Activated naive CD4-positive, alpha-beta T cell treated with anti-CD3 and anti-CD28 coated beads, Interleukin-2, amount 50 U/mL, for 72 hours (primary cell): Measurements from ENCODE around the gene RPS27. TPM values are rescaled to one million over a fixed set of nuclear protein-coding genes. Genes with fewer than 3 reads are reported as not detected.

Source experiments
- ATAC-seq, 2 donors: fragments of 150-1000 bp; cut with Tn5 transposase; 2 replicates each; pipeline ENCODE4 v1.10.0; 2021; ENCODE audit warnings: mild to moderate bottlenecking in 2 of 2, moderate library complexity in 2 of 2
- DNase-seq, 2 donors: peaks; one replicate each; pipeline ENCODE4 v3.0.0; 2021 to 2022; ENCODE audit warnings: low spot score in 2 of 2
- H3K27ac Mint-ChIP-seq, 2 donors: one replicate each; pipeline ENCODE4 v1.8.0; 2022; ENCODE audit warnings: mild to moderate bottlenecking in 2 of 2, mixed read lengths in 2 of 2
- H3K36me3 Mint-ChIP-seq, 2 donors: one replicate each; pipeline ENCODE4 v1.8.0; 2022; ENCODE audit warnings: mixed read lengths in 2 of 2
- H3K9me3 Mint-ChIP-seq, 2 donors: one replicate each; pipeline ENCODE4 v1.8.0; 2022; ENCODE audit warnings: mixed read lengths in 2 of 2
- total RNA-seq, 2 donors: library from RNA; stranded (reverse); gene quantifications; one replicate each; pipeline ENCODE4 v1.2.3, GENCODE V29; 2022

RPS27 gene
- total RNA-seq, 2 donors from 2014 or later: 1,375 to 1,502 TPM

DNA sequence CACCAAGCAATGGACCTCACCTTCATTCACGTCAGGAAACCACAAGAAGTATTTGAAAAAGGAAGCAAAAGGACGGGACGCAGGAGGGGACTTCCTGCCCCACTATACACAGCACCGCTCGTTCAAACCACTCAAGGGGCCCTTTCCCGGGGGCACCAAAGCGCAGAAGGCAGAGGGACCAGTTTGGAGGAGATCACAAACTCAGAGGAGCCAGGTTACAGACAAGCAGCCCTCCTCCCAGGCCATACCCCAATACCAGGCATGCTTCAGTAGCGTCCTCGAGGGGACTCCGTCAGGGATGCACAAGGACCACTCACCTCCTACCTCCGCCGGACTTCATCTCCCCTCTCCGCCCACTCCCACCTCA, 32.8 kb upstream of the RPS27 start:
- ATAC-seq (peak; percentile 27 to 34), DNase-seq (peak; percentile 28 to 68)
- no peaks in the 10 kb centered on the region for H3K9me3 Mint-ChIP-seq
- peaks cover 30 to 49% of the 10 kb centered on the region in 2 donors for H3K36me3 Mint-ChIP-seq
- H3K27ac Mint-ChIP-seq: peak overlapping the region; percentile 94 to 98

DNA sequence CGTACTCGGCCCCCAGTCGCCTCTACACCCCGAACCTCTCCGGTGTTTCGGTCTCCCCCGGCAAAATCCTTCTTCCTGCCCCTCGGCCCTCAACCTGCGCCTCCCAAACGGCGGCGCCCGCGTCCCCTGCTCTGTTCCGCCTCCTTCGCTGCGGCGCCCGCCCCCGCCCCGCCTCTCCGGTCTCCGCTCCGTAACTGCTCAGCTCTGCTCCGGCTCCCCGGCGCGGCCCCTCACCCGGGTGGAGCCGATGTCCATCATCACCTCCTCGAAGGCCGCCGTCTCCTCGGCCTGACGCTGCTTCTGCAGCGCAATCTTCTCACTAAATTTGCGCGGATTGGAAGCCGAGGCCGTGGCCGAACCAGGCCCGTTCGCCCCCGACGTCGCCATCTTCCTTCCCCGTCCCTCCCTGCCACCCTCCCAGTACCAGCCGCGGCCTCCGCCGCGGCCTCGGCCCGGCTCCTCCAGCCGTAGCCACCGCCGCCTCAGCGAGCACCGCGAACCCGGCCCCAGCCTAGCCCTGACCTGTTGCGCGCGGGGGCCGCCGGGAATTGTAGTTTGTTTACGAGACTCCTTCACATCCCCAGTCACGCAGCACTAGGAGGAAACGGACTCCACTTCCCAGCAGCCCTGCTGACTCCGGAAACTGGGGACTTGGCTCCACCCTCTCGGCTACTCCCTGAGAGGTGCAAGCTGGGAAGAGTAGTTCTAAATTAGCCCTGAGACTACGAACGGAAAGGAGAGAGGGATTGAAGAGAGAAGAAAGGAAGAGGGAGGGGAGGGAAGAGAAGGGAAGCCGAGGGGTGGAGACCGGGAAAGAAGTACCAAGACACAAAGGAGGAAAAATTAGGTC, 32.2 kb upstream of the RPS27 start, which contains the start of gene CRTC2:
TSS of gene CRTC2 (minus strand) at position 502 of the 850 bp plus-strand sequence. CDS start at position 387, 115 bp downstream.
- no peaks in the 10 kb centered on the region for H3K9me3 Mint-ChIP-seq
- H3K36me3 Mint-ChIP-seq: peaks cover 31 to 49% of the 10 kb centered on the region in 2 donors
- peak; percentile 83 to 89 for ATAC-seq
- DNase-seq: peak; percentile 94 to 96
- H3K27ac Mint-ChIP-seq: peak within 1 kb of the TSS; percentile 94 to 98

DNA sequence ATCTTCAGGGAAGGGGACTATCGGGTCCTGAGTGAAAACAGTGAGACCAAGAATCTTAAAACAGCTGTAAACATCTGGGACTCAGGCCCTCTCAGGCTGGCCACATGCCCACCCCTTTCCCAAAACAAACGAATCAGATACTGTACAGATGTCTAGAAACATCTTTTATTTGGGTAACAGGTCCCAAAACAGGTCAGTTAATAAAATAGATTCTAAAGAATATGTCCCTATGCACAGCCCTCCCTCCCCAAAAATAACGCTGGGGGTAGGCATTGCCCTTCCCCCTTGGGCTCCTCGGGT, 31.7 kb upstream of the RPS27 start:
- DNase-seq (no peak), ATAC-seq (no peak)
- Mint-ChIP-seq H3K36me3 (peaks cover 36 to 46% of the 10 kb centered on the region in 2 donors), H3K27ac (peak overlapping the region; percentile 70 to 98), H3K9me3 (no peaks in the 10 kb centered on the region)

DNA sequence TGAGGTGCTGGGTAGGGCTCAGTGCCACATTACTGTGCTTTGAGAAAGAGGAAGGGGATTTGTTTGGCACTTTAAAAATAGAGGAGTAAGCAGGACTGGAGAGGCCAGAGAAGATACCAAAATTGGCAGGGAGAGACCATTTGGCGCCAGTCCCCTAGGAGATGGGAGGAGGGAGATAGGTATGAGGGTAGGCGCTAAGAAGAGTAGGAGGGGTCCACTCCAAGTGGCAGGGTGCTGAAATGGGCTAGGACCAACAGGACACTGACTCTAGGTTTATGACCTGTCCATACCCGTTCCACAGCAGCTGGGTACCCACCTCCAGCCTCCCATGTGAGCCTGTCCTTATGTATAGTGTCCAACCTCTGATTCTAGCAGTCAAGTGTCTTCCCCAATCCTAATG, 31.1 kb upstream of the RPS27 start:
- no peaks in the 10 kb centered on the region for H3K9me3 Mint-ChIP-seq
- peak overlapping the region; percentile 70 to 98 for H3K27ac Mint-ChIP-seq
- ATAC-seq (no peak), DNase-seq (no peak)
- H3K36me3 Mint-ChIP-seq: peaks cover 33 to 46% of the 10 kb centered on the region in 2 donors

DNA sequence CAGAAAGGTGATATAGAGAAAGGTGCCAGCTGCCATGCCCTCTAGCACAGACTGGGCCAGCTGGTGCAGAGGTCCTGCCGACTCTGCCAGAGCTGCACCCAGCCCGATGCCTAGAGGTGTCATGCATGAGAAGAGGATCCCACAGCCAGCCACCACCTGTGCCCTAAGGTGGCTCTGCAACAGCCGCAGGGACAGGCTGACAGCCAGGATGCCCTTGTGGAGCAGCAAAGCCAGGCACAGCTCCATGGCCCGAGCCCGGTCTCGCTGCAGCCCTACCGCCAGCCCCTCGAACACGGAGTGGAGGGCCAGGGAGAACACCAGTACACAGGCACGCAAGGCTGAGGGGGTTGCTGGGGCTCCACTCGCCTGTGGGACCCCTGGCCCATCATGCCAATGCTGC, 30.4 kb upstream of the RPS27 start:
- Mint-ChIP-seq H3K36me3 (peaks cover 32 to 46% of the 10 kb centered on the region in 2 donors), H3K9me3 (no peaks in the 10 kb centered on the region), H3K27ac (peak overlapping the region; percentile 66 to 94)
- ATAC-seq (no peak), DNase-seq (no peak)

DNA sequence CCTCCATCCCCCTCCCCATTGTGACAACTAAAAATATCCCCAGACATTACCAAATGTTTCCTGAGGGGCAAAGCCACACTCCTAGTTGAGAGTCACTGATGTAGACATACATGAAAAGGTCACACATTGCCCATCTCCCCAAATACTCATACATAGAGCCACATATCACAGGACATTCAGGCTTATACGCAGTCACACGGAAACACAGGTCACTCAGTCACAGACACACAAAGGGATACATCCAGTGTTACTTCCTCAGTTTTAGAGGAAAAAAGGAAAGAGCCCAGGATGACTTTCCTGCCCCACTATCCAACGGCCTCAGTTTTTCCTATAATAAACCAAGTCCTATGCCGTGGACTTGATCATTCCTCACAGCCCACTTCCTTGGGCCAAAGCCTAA, 29.1 kb upstream of the RPS27 start:
- Mint-ChIP-seq H3K9me3 (no peaks in the 10 kb centered on the region), H3K27ac (peak overlapping the region; percentile 48 to 94), H3K36me3 (peaks cover 40 to 46% of the 10 kb centered on the region in 2 donors)
- no peak for DNase-seq
- ATAC-seq: no peak

DNA sequence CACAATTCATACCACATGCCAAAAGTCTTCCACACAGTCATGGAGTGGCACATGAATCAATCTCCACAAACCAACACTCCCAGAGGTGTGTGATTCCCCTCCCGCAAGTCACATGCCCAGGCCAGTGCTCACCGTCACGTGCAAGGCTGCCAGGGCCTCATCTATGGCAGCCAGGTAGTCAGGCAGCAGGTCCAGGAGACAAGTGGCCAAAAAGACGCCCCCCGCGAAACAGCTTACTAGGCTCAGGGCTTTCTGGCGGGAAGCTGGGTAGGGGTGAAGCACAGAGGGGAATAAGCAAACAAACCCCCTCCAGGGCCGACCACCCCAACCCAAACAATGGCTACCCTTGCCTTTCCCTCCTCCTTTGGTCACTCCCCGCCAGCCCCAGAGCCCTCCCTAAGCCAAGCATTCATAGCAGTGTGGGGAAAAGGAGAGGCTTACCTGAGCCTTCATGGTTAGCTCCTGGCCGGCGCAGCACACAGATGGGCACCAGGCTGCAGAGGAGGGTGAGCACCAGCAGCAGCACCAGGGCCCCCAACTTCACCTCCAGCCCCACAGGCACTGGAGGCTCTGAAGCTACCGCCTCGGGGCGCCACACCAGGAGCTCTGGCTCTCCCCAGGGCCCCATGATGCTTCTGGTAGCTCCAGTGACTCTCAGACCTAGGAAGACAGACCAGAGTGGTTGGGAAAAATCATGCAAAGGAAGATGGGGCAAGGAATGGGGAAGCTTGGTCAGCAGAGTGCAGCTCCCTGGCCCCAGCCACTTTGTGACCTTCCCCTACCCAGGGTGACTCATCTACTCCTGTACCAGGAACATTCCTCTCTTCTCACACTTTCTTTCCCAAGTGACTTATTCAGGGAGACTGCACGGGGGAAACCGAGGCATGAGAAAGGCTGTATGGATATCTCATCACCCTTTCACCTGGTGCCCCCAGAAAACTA, 28.2 kb upstream of the RPS27 start:
- Mint-ChIP-seq H3K27ac (peak overlapping the region; percentile 78 to 94), H3K36me3 (peaks cover 38 to 46% of the 10 kb centered on the region in 2 donors), H3K9me3 (no peaks in the 10 kb centered on the region)
- DNase-seq: no peak
- ATAC-seq: no peak

DNA sequence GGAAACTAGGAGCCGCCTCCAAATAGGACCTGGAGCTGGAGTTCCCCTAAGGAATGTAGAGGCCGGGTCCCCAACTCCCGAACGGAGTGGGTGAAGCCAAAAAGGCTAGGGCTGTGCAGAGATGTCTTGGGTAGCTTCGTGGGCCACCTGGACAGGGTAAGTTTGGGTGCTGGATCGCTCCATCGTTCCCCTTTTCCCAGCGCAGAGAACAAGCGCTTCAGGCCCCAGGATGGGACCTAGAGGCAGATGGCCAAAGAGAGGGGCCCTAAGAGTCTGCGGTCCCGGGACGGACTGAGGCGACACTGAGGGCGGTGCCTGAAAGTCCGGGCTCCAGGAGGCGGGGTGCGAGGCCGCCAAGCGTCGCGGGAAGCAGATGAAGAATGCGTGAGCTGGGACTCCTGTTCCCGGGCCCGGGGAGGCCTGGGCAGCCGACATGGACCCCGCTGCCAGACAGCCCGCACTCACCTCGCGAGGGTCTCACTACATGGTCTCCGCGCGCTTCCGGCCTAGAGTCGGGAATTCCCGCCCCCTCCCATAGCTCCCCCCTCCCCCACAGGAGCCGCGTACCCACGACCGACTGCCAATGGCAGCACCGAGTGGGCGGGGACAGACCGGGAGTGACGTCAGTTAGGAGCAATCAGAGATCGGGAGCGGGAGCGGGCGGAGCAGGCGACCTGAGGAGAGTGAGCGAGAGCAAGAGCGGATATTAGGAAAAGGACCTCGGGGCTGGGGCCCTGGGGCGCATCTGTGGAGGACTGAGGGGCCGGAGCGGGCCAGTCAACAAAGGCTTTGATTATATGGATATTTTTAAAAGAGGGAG, 27.3 kb upstream of the RPS27 start, which contains the start of gene SLC39A1:
TSS of gene SLC39A1 (minus strand) at position 508 of the 820 bp plus-strand sequence. CDS start 822 bp downstream, outside the sequence.
- H3K36me3 Mint-ChIP-seq: peaks cover 30 to 37% of the 10 kb centered on the region in 2 donors
- H3K9me3 Mint-ChIP-seq: no peaks in the 10 kb centered on the region
- H3K27ac Mint-ChIP-seq: peak within 1 kb of the TSS; percentile 85 to 94
- peak; percentile 60 to 69 for ATAC-seq
- peak; percentile 97 to 98 for DNase-seq

DNA sequence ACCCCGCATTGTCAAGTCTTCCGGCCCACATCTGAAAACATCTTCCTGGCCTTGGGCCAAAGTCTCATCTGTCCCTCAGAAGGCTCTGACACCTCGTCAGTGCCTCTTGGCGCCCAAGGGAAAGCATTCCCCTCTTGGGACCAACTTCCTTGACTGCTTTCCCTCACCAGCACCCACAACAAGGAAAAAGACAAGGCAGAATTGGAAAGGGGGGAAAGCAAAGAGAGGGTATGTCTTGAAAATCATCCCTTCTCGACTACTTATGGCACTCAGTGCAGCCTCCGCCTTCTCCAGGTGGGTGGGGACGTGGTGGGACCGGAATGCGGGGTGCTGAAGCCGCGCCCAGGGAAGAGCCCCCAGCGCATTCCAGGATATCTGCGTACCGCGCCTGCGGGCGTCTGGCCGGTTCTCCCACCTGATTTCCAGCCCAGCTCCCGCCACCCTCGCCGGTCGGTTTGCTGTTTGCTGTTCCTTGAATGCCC, 26.7 kb upstream of the RPS27 start:
- Mint-ChIP-seq H3K27ac (peak overlapping the region; percentile 85 to 94), H3K36me3 (peaks cover 27 to 35% of the 10 kb centered on the region in 2 donors), H3K9me3 (no peaks in the 10 kb centered on the region)
- DNase-seq (no peak), ATAC-seq (no peak)

DNA sequence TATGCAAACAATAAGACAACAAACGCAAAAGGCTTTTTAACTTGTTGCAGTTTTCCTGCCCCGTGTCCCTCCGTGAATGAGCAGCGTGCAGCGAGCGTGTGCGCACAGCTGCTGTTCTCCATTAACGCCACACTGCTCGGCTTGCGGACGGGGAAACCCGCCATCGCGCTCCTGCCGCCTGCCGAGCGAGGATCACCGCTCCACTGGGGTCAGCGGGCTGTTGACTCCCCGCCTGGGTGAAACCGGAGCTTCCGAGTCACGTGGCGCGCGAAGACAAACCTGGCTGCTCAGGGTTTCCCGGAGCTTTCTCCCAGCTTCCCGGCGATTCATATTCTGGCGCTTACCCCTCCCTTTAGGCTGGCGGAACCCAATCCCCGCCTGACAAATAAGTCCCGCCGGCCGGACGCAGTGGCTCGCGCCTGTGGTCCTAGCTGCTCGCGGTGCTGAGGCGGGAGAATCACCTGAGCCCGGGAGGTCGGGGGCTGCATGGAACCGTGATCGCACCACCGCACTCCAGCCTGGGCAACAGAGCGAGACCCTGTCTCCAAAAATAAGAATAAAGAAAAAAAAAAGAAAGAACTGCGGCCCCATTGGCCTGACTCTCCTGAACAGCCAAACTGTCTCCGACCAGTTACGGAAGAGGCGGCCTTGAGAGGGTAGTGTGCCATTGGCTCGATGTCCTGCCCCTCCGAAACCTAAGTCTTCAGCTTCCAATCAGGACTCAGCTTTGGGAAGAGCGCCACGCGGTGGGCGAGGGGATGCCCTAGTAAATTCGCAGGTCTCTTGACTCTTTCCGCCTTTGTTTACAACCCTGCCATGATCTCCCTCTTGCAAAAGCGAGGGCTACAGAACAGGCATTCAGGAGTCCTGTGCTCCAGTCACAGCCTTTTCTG, 23.2 kb upstream of the RPS27 start, which contains the start of gene CREB3L4:
TSS of gene CREB3L4 (plus strand) at position 796 of the 893 bp plus-strand sequence. CDS start 624 bp downstream, outside the sequence.
- peaks cover 14 to 26% of the 10 kb centered on the region in 2 donors for H3K36me3 Mint-ChIP-seq
- DNase-seq: peak; percentile 79 to 88
- ATAC-seq: peak; percentile 79 to 86
- H3K27ac Mint-ChIP-seq: peak within 1 kb of the TSS; percentile 88 to 92
- no peaks in the 10 kb centered on the region for H3K9me3 Mint-ChIP-seq

DNA sequence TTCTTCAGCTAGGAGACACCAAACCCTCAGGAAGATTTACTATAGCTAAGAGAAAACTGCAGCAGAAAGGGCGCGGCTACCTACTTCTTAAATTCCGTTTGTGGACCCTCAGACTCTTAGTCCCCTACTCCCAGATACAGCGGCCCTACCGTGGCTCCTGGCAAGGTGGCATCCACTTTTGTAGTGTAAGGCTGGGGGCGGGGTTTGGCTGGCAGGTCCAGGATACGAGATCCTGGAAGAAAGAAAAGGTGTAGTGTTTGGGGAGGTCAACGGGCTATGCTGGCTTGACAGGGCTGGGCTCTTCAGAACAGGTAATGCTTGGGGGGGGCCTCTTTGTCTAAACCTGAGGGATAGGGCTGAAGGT, 22.6 kb upstream of the RPS27 start:
- Mint-ChIP-seq H3K9me3 (no peaks in the 10 kb centered on the region), H3K27ac (peak overlapping the region; percentile 88 to 92), H3K36me3 (peaks cover 8 to 23% of the 10 kb centered on the region in 2 donors)
- ATAC-seq: no peak
- DNase-seq: no peak

DNA sequence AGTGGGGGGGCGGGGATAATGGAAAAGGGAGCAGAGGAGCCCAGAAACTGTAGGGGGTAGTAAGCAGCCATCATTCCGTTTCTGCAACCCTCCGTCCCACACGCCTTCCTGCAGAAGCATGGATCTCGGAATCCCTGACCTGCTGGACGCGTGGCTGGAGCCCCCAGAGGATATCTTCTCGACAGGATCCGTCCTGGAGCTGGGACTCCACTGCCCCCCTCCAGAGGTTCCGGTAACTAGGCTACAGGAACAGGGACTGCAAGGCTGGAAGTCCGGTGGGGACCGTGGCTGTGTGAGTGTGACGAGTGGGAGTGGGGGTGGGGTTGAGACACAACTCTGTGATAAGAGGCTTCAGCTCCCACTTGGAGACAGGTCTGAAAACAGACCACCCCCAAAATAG, 22.2 kb upstream of the RPS27 start:
- Mint-ChIP-seq H3K9me3 (no peaks in the 10 kb centered on the region), H3K27ac (no peak overlapping the region), H3K36me3 (peaks cover 7 to 21% of the 10 kb centered on the region in 2 donors)
- ATAC-seq: no peak
- no peak for DNase-seq

DNA sequence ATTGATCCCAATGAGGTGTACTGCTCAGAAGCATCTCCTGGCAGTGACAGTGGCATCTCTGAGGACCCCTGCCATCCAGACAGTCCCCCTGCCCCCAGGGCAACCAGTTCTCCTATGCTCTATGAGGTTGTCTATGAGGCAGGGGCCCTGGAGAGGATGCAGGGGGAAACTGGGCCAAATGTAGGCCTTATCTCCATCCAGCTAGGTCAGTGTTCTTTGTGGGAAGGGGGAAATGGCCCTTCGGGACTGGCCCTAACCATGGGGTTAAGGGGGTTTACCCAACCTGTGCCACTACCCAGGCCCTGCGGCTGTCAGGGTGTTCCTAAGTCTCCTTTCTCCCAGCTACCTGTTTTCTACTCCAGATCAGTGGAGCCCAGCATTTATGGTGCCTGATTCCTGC, 21.6 kb upstream of the RPS27 start:
- H3K27ac Mint-ChIP-seq: no peak overlapping the region
- H3K9me3 Mint-ChIP-seq: no peaks in the 10 kb centered on the region

DNA sequence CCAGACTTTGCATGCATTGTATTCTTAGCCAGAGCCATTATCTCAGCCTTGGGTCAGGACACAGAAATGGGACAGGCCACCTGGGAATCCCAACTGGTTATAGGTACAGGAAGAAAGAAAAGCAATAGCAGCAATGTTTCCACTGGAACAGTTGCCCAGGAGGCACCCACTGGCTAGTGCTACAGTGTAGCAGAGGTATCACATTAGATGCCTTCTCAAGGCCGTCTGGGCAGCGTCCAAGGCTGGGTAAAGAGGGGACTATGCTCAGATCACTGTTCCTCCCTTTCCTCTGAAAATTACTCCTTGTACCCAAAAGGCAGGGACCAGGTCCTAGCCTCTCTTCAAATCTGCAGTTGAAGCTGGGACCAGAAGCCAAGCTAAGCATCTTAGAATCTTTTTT, 20.2 kb upstream of the RPS27 start:
- no peak for DNase-seq
- Mint-ChIP-seq H3K36me3 (peaks cover 8 to 16% of the 10 kb centered on the region in 2 donors), H3K27ac (no peak overlapping the region), H3K9me3 (no peaks in the 10 kb centered on the region)
- no peak for ATAC-seq

More for the DNA sequence above, 21.6 kb upstream of the RPS27 start:
- DNase-seq (no peak), ATAC-seq (no peak)
- H3K36me3 Mint-ChIP-seq: peaks cover 7 to 16% of the 10 kb centered on the region in 2 donors

DNA sequence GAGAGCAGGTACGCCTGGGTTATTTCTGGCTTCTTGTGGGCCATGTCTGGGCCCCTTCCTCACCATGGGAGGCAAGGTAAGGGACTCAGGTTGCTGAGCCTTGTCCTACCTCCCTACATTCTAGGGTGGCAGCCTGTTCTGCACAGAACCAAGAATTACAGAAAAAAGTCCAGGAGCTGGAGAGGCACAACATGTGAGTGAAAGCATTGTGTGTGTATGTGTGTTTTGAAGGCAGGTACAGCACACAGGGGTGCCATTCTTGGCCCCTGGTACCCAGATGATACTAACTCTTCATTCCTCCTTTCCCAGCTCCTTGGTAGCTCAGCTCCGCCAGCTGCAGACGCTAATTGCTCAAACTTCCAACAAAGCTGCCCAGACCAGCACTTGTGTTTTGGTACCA, 17.5 kb upstream of the RPS27 start:
- ATAC-seq (no peak), DNase-seq (no peak)
- Mint-ChIP-seq H3K9me3 (no peaks in the 10 kb centered on the region), H3K27ac (peak overlapping the region; percentile 38 to 48), H3K36me3 (peaks cover 19 to 28% of the 10 kb centered on the region in 2 donors)
